H9 (cell line): ENCODE measurements around the gene ETV6. TPM values are rescaled to one million over a fixed set of nuclear protein-coding genes. Genes with fewer than 3 reads are reported as not detected.

Experiments used
- DNase-seq: peaks from one replicate; pipeline ENCODE4 v3.0.0-alpha.2; 2017
- H2AFZ ChIP-seq: one replicate; pipeline ENCODE4 v1.6.1; 2013; ENCODE audit warnings: mild to moderate bottlenecking, low read length, control low read depth, moderate library complexity
- H2AK5ac ChIP-seq: 2 replicates; pipeline ENCODE4 v1.6.1; 2013; ENCODE audit warnings: low read length, control low read depth, mixed read lengths; ENCODE audit not compliant: insufficient read length
- H2BK120ac ChIP-seq: one replicate; pipeline ENCODE4 v1.6.1; 2013; ENCODE audit warnings: low read depth, mild to moderate bottlenecking, low read length, control low read depth, inconsistent platforms; ENCODE audit not compliant: poor library complexity, severe bottlenecking
- H2BK12ac ChIP-seq: 2 replicates; pipeline ENCODE4 v1.6.1; 2013; ENCODE audit warnings: low read length, control low read depth, mixed read lengths, low read depth; ENCODE audit not compliant: insufficient read length
- H2BK15ac ChIP-seq: 2 replicates; pipeline ENCODE4 v1.6.1; 2013; ENCODE audit warnings: low read depth, low read length, control low read depth
- H2BK20ac ChIP-seq: one replicate; pipeline ENCODE4 v1.6.1; 2013; ENCODE audit warnings: low read depth, mild to moderate bottlenecking, low read length, control low read depth, inconsistent platforms; ENCODE audit not compliant: poor library complexity, severe bottlenecking
- H2BK5ac ChIP-seq: 2 replicates; pipeline ENCODE4 v1.6.1; 2013; ENCODE audit warnings: low read length, control low read depth, mixed read lengths; ENCODE audit not compliant: insufficient read length
- H3K14ac ChIP-seq: 2 replicates; pipeline ENCODE4 v1.6.1; 2013; ENCODE audit warnings: low read length, control low read depth; ENCODE audit not compliant: insufficient read depth
- H3K18ac ChIP-seq: 2 replicates; pipeline ENCODE4 v1.6.1; 2013; ENCODE audit warnings: low read depth, mild to moderate bottlenecking, mixed read lengths, low read length, control low read depth; ENCODE audit not compliant: insufficient read length
- H3K23ac ChIP-seq: 2 replicates; pipeline ENCODE4 v1.6.1; 2013; ENCODE audit warnings: low read length, control low read depth, mixed read lengths, low read depth; ENCODE audit not compliant: insufficient read length
- H3K23me2 ChIP-seq: 2 replicates; pipeline ENCODE4 v1.6.1; 2013; ENCODE audit warnings: low read depth, mild to moderate bottlenecking, mixed read lengths, low read length, control low read depth; ENCODE audit not compliant: insufficient read length, poor library complexity, severe bottlenecking
- H3K27ac ChIP-seq: 2 replicates; pipeline ENCODE4 v1.5.1; 2013; ENCODE audit warnings: low read length, control low read depth, mixed read lengths, low read depth; ENCODE audit not compliant: insufficient read length
- H3K27me3 ChIP-seq: 2 replicates; pipeline ENCODE4 v1.6.1; 2013; ENCODE audit warnings: low read length, control low read depth, inconsistent platforms; ENCODE audit not compliant: insufficient read depth
- H3K4ac ChIP-seq: 2 replicates; pipeline ENCODE4 v1.6.1; 2013; ENCODE audit warnings: low read depth, mild to moderate bottlenecking, control low read depth, inconsistent platforms, low read length, moderate library complexity
- H3K4me1 ChIP-seq: 2 replicates; pipeline ENCODE4 v1.6.1; 2013; ENCODE audit warnings: low read length, control low read depth, inconsistent platforms; ENCODE audit not compliant: insufficient read depth
- H3K4me2 ChIP-seq: 2 replicates; pipeline ENCODE4 v1.6.1; 2013; ENCODE audit warnings: low read length, control low read depth, mixed read lengths; ENCODE audit not compliant: insufficient read length, insufficient read depth
- H3K56ac ChIP-seq: 2 replicates; pipeline ENCODE4 v1.6.1; 2013; ENCODE audit warnings: low read depth, mild to moderate bottlenecking, mixed read lengths, low read length, control low read depth; ENCODE audit not compliant: insufficient read length
- H3K79me1 ChIP-seq: 2 replicates; pipeline ENCODE4 v1.6.1; 2013; ENCODE audit warnings: low read depth, mild to moderate bottlenecking, moderate library complexity, low read length, control low read depth, inconsistent platforms; ENCODE audit not compliant: insufficient read depth, poor library complexity, severe bottlenecking
- H3K79me2 ChIP-seq: 2 replicates; pipeline ENCODE4 v1.6.1; 2013; ENCODE audit warnings: low read length, control low read depth, inconsistent platforms; ENCODE audit not compliant: insufficient read depth
- H3K9ac ChIP-seq: 2 replicates; pipeline ENCODE4 v1.6.1; 2013; ENCODE audit warnings: low read length, control low read depth, mixed read lengths; ENCODE audit not compliant: insufficient read length; ENCODE audit errors: extremely low read depth
- H3K9me3 ChIP-seq: one replicate; pipeline ENCODE4 v1.6.1; 2013; ENCODE audit warnings: low read depth, low read length, inconsistent platforms; ENCODE audit not compliant: control insufficient read depth
- H3T11ph ChIP-seq: one replicate; pipeline ENCODE4 v1.6.1; 2013; ENCODE audit warnings: mild to moderate bottlenecking, low read length, control low read depth, inconsistent platforms
- H4K20me1 ChIP-seq: one replicate; pipeline ENCODE4 v1.6.1; 2013; ENCODE audit not compliant: control insufficient read depth, insufficient read length, insufficient read depth
- H4K5ac ChIP-seq: 2 replicates; pipeline ENCODE4 v1.6.1; 2013; ENCODE audit warnings: low read depth, mild to moderate bottlenecking, mixed read lengths, low read length, control low read depth; ENCODE audit not compliant: insufficient read length
- H4K8ac ChIP-seq: replicated peaks from 2 replicates; pipeline ENCODE4 v1.6.1; 2013; ENCODE audit warnings: low read length, control low read depth, mixed read lengths, low read depth; ENCODE audit not compliant: insufficient read length
- H4K91ac ChIP-seq: 2 replicates; pipeline ENCODE4 v1.6.1; 2013; ENCODE audit warnings: low read depth, mild to moderate bottlenecking, moderate library complexity, mixed read lengths, low read length, control low read depth; ENCODE audit not compliant: insufficient read length
- H3K27ac Mint-ChIP-seq, 3 experiments: 2 replicates in 2 of 3; 3 replicates in 1 of 3; pipeline ENCODE4 v1.8.0; 2020 to 2021; ENCODE audit warnings: mixed read lengths in 3 of 3, mild to moderate bottlenecking in 1 of 3, moderate library complexity in 1 of 3
- H3K27me3 Mint-ChIP-seq: 2 replicates; pipeline ENCODE4 v1.8.0; 2021; ENCODE audit warnings: low read depth, mild to moderate bottlenecking, moderate library complexity, mixed read lengths
- H3K36me3 Mint-ChIP-seq, 3 experiments: 2 replicates in 2 of 3; 3 replicates in 1 of 3; pipeline ENCODE4 v1.8.0; 2020 to 2021; ENCODE audit warnings: low read depth in 3 of 3, mixed read lengths in 3 of 3; ENCODE audit not compliant: insufficient read depth in 1 of 3
- H3K4me1 Mint-ChIP-seq, 2 experiments: 2 replicates each; pipeline ENCODE4 v1.8.0; 2020; ENCODE audit warnings: mixed read lengths in 2 of 2
- H3K4me3 Mint-ChIP-seq, 2 experiments: 2 replicates in 1 of 2; 3 replicates in 1 of 2; pipeline ENCODE4 v1.8.0; 2020 to 2021; ENCODE audit warnings: mild to moderate bottlenecking in 2 of 2, mixed read lengths in 2 of 2, moderate library complexity in 1 of 2
- H3K9me3 Mint-ChIP-seq, 2 experiments: 2 replicates in 1 of 2; 3 replicates in 1 of 2; pipeline ENCODE4 v1.8.0; 2020; ENCODE audit warnings: mild to moderate bottlenecking in 2 of 2, mixed read lengths in 2 of 2, moderate library complexity in 1 of 2
- WGBS: extraction: QIAGEN DNeasy Blood & Tissue Kit; methylation state at CpG from one replicate; pipeline ENCODE4 v1.1.7; 2013; ENCODE audit warnings: missing lambda C conversion rate, low lambda C conversion rate, mixed read lengths; ENCODE audit not compliant: insufficient read length; ENCODE audit errors: extremely low coverage; 5-methylcytosine and 5-hydroxymethylcytosine counted together
- total RNA-seq: library from RNA; stranded (reverse); gene quantifications from 2 replicates; pipeline ENCODE4 v1.2.1, GENCODE V29; 2021
- TF ChIP-seq, protein P1 (sequence below): fragments of 200-600 bp; sonication (generic); conservative IDR thresholded peaks from 3 replicates; pipeline ENCODE4 v1.8.0; 2021; ENCODE audit warnings: antibody characterized with exemption, mild to moderate bottlenecking

The ETV6 gene
- total RNA-seq, 1 experiment from 2014 or later = 28.7 TPM

DNA sequence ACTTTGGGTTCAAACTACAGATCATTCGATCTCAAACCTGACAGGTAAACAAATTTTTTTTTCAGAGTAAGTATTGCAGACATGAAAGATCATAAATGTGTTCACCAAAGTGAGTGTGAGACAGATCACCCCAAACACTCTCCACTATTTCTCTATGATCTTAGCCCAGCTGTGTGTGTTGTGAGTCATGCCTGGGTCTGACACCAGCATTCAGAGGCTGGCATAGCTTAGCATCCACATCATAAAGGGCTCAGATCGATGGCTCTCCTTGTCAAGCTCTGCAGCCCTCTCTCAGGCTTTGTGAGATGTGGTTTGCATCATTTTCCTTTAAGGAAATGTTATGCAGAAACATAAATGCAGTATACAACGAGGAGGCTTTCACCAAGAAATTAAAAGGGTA is 164.9 kb downstream of the ETV6 start:
- no peak overlapping the region for H3K4me3 Mint-ChIP-seq
- H3K9ac ChIP-seq = no peak overlapping the region
- peak overlapping the region in 1 of 3 experiments; percentile 11; a peak in 1 of 7 replicates for H3K27ac Mint-ChIP-seq
- no peak overlapping the region for H2BK5ac ChIP-seq
- no peak for DNase-seq
- H3T11ph ChIP-seq = no peak overlapping the region
- H3K9me3 Mint-ChIP-seq = no peaks in the 10 kb centered on the region
- H3K36me3 Mint-ChIP-seq = no peaks in the 10 kb centered on the region; a peak in 1 of 7 replicates
- no peak overlapping the region for H2BK20ac ChIP-seq
- no peak overlapping the region for H3K4me2 ChIP-seq
- H4K8ac ChIP-seq = no peak overlapping the region
- WGBS = no CpG with 5 or more reads among the region's 3 CpGs
- no peak overlapping the region for H3K23ac ChIP-seq
- H2AFZ ChIP-seq = no peak overlapping the region
- H3K27me3 ChIP-seq = no peaks in the 10 kb centered on the region
- H3K27ac ChIP-seq = no peak overlapping the region
- H3K23me2 ChIP-seq = no peaks in the 10 kb centered on the region
- no peak overlapping the region for H2BK120ac ChIP-seq
- H3K4me1 ChIP-seq = peaks cover 16% of the 10 kb centered on the region
- H3K4me1 Mint-ChIP-seq = peaks cover 51 to 52% of the 10 kb centered on the region in 2 experiments
- H3K14ac ChIP-seq = no peak overlapping the region
- H3K79me1 ChIP-seq = no peaks in the 10 kb centered on the region
- no peak overlapping the region for H4K5ac ChIP-seq
- no peaks in the 10 kb centered on the region for H3K79me2 ChIP-seq
- TF ChIP-seq, protein P1, sequence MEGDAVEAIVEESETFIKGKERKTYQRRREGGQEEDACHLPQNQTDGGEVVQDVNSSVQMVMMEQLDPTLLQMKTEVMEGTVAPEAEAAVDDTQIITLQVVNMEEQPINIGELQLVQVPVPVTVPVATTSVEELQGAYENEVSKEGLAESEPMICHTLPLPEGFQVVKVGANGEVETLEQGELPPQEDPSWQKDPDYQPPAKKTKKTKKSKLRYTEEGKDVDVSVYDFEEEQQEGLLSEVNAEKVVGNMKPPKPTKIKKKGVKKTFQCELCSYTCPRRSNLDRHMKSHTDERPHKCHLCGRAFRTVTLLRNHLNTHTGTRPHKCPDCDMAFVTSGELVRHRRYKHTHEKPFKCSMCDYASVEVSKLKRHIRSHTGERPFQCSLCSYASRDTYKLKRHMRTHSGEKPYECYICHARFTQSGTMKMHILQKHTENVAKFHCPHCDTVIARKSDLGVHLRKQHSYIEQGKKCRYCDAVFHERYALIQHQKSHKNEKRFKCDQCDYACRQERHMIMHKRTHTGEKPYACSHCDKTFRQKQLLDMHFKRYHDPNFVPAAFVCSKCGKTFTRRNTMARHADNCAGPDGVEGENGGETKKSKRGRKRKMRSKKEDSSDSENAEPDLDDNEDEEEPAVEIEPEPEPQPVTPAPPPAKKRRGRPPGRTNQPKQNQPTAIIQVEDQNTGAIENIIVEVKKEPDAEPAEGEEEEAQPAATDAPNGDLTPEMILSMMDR = no peak
- H3K18ac ChIP-seq = no peak overlapping the region
- no peak overlapping the region for H2AK5ac ChIP-seq
- no peaks in the 10 kb centered on the region for H3K27me3 Mint-ChIP-seq
- H3K9me3 ChIP-seq = no peaks in the 10 kb centered on the region
- no peak overlapping the region for H2BK12ac ChIP-seq
- no peak overlapping the region for H3K4ac ChIP-seq
- no peak overlapping the region for H2BK15ac ChIP-seq
- no peak overlapping the region for H3K56ac ChIP-seq
- no peaks in the 10 kb centered on the region for H4K20me1 ChIP-seq
- H4K91ac ChIP-seq = no peak overlapping the region
